Hepatocyte (in vitro differentiated cells): ENCODE measurements around the gene ARMC2.

Experiments
- EZH2 ChIP-seq: fragments of 200-600 bp; sonication (generic); IDR thresholded peaks from 2 replicates; pipeline ENCODE4 v1.6.1; 2016; ENCODE audit warnings: antibody characterized with exemption, mild to moderate bottlenecking, borderline replicate concordance
- EZH2phosphoT487 ChIP-seq: fragments of 200-600 bp; sonication (generic); IDR thresholded peaks from one replicate; pipeline ENCODE4 v1.6.1; 2018; ENCODE audit warnings: antibody characterized with exemption, mild to moderate bottlenecking, low read depth, moderate library complexity; ENCODE audit not compliant: unreplicated experiment, severe bottlenecking
- TF ChIP-seq, protein P1 (sequence below): fragments of 200-600 bp; sonication (generic); IDR thresholded peaks from 2 replicates; pipeline ENCODE4 v1.5.1; 2016; ENCODE audit warnings: antibody characterized with exemption, mild to moderate bottlenecking; ENCODE audit not compliant: poor library complexity

- TF ChIP-seq, protein P1, sequence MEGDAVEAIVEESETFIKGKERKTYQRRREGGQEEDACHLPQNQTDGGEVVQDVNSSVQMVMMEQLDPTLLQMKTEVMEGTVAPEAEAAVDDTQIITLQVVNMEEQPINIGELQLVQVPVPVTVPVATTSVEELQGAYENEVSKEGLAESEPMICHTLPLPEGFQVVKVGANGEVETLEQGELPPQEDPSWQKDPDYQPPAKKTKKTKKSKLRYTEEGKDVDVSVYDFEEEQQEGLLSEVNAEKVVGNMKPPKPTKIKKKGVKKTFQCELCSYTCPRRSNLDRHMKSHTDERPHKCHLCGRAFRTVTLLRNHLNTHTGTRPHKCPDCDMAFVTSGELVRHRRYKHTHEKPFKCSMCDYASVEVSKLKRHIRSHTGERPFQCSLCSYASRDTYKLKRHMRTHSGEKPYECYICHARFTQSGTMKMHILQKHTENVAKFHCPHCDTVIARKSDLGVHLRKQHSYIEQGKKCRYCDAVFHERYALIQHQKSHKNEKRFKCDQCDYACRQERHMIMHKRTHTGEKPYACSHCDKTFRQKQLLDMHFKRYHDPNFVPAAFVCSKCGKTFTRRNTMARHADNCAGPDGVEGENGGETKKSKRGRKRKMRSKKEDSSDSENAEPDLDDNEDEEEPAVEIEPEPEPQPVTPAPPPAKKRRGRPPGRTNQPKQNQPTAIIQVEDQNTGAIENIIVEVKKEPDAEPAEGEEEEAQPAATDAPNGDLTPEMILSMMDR: no peak
- no peak for TF ChIP-seq EZH2
- no peak for TF ChIP-seq EZH2phosphoT487
Measured at GRCh38 chr6:108987156-108987555, 138.9 kb downstream of the ARMC2 start.
